ENCODE data around the gene ARFGEF3.
"Not testable (repeated sequence)": the region's sequence is repeated elsewhere in the genome, so short reads cannot be mapped to it uniquely, and the experiment has no call there.

ARFGEF3 gene

DNA sequence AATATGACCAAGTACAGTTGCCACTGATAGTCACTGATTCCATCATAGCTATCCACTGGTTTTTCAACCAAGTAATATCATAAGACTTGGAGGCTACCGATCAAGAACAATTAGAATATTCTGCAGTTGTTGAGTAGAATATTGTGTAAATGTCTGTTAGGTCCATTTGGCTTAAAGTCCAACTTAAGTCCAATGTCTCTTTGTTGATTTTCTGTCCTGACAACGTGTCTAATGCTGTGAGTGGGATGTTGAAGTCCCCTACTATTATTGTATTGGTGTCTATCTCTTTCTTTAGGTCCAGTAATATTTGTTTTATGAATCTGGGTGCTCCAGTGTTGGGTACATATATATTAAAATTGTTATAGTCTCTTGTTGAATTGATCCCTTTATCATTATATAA is 13.9 kb downstream of the ARFGEF3 start:
- DNase-seq: no peak

DNA sequence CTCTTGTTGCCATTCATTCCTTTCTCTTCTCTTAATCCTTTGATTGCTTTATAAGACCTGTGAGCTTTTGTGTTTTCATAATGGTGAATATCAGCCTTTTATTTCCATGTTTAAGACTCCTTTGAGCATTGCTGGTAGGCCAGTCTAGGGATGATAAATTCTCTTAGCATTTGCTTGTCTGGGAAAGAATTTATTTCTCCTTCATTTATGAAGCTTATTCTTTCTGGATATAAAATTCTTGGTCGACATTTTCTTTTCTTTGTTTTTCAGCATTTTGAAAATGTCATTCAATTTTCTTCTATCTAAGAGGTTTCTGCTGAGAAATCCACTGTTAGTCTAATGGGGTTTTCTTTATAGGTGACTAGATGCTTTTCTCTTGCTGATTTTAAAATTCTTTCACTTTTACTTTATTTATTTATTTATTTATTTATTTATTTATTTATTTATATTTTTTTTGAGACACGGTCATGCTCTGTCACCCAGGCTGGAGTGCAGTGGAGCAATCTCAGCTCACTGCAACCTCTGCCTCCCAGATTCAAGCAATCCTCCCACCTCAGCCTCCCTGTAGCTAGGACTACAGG is 15.0 kb downstream of the ARFGEF3 start:
- no peak for DNase-seq

DNA sequence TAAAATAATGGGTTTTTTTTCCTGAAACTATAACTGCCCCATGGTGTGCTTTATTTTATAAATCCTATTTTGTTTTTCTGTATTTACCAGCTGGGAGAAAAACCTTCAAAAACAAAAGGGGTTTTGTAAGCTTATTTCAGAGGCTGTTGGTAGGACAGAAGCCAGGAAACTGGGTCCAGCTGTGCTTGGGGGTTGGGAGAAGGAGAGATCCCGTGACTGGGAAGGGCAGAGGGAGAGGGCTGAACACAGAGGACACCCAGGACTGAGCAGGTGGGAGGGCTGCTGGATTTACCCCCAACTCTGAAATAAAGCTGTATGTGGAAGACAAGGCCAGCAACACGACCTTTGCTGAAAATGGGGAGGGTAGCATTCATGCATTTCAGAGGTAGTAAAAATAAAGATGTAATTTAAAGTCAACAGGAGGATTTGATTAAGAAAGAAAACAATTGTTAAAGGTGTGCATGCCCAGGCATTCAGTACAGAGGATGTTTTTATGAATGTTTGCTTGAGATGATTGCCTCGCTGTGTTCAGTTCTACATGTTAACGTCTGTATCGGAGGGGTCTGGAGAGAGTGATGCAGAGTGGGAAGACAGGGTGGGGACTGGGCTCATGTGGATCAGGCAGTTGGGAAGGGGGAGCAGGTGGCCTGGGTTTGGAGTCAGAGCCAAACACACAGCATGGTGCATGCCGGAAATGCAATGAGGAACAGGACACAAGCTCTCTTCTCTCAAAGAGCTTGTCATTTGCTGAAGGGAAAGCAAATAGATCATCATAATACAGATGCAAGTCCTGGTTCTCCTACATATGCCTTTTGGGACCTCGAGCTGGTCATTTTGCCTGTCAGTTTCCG is 21.4 kb downstream of the ARFGEF3 start:
- DNase-seq: no peak

DNA sequence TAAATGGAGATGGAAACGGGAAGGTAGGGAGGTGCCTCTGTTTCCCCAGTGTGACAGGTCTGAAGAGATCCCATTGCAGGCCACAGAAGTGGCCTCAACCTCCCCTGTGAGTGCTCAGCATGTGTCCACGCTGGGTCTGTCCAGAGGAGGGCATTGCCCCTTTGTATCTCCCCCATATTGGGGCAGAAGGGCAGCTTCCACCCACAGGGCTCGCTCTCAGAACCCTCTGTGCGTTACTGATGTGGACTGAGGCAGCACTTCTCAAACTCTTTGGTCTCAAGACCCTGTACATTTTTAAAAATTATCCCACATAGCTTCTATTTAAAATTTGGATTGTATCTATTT is 22.0 kb downstream of the ARFGEF3 start:
- no peak for DNase-seq

DNA sequence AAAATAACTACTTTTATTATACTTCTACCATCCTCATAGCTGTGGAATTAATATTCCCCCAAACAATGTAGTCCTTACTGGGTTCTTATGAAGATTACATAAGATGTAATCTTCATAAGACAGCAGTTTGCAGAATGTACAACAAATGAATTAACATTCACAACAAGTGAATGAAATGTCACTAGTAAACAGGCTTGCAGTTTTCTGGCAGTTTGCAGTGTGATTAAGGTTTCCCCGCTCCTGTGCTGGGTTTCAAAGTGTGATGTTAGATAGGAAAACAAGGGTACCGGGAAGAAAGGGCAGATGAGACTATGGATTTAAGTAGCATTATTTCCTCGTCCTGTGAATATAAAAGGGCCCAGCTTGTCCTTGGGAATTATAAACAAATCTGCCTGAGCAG is 22.5 kb downstream of the ARFGEF3 start:
- no peak for DNase-seq

DNA sequence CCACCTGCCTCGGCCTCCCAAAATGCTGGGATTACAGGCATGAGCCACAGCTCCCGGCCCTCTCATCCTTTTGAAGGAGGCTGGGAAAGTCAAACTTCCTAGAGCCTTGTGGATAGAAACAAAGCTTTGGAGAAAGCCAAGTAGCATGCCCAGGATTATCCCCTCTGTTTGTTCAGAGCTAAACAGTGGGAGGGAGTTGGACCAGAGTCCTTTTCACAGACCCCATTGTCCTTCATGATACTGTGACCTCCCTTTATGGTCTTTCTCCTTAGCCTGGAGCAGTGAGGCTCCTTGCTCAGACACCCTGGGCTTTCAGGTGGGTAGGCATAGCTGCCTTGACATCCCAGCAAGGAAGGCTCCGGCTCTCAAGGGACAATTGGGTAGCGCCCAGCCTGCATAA is 25.4 kb downstream of the ARFGEF3 start:
- DNase-seq: no peak

DNA sequence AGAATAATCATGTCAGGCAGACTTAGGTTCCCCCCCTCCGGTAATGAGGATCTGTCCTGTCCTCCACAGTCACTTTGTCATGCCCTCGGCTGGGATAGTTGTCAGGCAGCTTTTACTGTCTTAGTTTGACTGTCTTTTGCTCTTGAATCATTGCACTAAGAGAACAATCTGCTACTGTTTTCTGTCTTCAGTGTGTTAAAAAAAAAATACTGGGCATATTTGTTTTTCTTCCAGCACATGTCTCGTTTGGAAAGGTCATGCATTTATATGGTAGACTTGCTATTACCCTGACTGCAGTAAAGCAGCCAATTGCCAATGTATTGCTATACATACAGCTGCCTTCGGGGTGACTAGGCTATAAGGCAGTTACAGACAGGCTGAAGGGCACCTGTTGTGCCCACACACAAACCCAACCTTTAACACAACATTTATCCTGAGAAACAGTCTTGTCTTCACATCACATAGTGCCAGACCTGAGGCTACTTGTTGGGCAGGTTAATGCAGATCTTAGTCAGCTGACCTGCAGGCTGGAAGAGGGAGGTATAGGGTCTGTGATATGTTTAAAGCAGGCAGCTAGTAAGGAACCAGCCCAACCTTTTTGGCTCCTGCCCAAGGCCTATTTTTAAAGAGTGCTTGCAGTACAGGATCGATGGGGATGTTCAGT is 26.7 kb downstream of the ARFGEF3 start:
- DNase-seq: no peak

DNA sequence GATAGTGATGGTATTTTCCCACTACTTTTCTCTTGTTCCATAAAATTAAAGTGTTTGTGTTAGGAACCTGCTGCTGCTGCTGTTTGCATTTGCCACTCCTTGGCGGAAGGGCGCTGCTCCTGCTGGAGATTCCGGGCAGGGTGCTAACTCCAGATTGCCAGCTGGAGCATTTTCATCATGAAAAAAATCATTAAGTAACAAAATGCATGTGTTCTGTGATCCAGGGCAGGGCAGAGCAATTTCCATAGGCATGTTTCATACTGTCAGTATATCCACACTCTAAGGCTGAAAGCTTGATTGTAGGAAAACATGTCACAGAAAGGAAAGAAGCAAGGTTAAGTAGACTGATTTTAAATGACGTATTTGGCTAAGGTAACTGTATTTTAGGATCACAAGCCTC is 32.5 kb downstream of the ARFGEF3 start:
- no peak for DNase-seq

DNA sequence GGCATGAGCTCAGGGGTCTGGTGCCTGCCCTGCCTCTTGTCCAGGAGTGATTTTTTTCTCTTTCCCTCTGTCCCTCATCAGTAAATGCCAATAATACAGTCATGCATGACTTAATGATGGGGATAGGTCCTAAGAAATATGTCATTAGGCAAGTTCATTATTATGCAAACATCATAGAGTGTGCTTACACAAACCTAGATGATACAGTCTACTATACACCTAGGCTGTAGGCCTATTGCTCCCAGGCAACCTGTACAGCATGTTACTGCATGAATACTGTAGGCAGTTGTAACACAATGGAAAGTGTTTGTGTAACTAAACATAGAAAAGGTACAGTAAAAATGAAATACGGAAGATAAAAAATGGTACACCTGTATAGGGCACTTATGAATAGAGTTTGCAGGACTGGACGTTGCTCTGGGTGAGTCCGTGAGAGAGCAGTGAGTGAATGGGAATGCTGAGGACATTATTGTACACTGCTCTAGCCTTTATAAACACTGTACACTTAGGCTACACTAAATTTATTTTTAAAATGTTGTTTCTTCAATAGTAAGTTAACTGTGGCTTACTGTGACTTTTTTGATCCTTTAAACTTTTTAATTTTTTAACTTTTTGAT is 34.5 kb downstream of the ARFGEF3 start:
- DNase-seq: no peak

DNA sequence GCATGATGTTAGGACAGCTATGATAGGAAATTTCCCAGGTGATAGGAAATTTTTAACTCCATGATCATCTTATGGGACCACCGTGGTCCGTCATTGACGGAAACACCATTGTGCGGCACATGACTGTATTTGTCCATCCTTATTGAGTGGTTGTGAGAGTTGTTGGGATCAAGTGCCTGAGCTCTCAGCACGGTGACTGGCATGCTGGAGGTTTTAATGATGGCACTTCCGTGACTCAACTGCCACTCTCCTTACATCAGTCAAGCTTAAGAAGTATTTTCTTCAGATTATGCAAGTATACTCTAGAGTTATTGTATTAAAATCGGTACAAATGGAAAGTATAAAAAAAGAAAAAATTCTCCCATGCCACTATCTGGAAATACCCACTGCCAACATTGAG is 35.8 kb downstream of the ARFGEF3 start:
- no peak for DNase-seq

DNA sequence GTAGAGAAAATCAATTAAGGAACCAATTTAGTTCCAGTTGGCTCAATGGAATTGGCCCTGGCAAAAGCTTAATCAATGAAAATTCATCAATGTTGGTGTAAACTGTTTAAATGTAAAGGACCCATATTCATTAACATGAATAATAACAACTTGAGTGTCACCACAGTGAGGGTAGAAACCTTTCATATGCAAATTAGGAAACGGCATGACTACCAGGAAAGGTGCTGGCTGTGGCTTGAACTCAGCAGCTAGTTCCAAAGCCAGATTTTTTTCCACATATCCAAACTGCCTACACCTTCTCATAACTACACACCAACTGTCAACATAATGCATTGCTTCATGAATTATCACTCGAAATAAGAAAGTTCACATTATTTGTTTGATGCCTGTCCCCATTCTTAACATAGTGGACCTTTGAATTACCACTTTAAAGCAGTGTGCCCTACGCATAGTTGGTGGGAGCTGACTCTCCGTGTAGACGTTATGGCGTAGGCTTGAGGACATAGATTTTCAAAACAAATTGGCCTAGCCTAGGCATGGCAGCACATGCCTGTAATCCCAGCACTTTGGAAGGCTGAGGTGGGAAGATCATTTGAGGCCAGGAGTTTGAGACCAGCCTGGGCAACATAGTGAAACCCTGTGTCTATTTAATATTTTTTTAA is 36.8 kb downstream of the ARFGEF3 start:
- no peak for DNase-seq

DNA sequence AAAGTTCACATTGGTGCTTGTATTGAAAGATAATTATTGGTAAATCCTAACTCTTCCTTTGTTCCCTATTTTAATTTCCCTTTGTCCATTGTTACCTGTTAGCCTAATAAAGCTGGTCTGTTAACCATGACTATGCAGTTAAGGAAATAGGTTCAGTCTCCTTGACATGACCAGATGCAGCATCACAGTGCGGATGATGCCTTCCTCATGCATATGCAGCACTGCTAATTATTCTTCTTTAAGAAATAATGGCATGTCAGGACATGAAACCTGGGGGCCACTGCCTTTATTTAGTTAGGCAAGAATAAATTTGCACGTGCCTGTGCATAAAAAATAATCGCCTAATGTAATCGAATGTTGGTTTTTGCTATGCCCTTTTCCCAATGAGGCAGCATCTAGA is 40.1 kb downstream of the ARFGEF3 start:
- DNase-seq: no peak

DNA sequence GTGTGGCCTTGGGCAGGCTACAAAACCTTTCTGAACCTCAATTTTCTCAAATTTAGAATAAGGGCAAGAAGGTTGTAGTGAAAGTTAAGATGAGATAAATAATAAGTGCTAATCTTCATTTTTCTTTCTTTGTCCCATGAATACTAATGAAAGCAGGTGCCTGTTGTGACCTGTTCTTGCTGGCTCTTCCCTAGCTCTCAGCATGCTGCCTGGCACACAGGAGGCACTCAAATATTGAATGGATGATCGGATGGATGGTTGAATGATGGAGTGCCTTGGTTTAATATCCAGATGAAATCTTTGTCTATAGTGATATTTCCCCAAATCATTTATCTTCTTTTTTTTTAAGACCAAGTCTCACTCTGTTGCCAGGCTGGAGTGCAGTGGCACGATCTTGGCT is 41.6 kb downstream of the ARFGEF3 start:
- no peak for DNase-seq

DNA sequence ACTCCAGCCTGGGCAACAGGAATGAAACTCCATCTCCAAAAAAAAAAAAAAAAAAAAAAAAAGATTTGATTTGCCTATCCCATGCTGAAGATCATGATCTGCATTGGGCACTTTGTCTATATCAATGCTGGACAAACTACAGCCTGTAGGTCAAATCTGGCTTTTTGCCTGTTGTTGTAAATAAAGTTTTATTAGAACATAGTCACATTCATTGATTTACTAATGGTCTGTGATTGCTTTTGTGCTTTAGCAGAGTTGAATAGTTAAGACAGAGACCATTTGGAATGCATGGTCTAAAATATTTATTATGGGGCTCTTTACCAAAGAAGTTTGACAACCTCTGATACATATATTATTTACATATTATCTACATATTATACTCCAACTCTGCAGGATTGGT is 42.6 kb downstream of the ARFGEF3 start:
- DNase-seq: no peak

DNA sequence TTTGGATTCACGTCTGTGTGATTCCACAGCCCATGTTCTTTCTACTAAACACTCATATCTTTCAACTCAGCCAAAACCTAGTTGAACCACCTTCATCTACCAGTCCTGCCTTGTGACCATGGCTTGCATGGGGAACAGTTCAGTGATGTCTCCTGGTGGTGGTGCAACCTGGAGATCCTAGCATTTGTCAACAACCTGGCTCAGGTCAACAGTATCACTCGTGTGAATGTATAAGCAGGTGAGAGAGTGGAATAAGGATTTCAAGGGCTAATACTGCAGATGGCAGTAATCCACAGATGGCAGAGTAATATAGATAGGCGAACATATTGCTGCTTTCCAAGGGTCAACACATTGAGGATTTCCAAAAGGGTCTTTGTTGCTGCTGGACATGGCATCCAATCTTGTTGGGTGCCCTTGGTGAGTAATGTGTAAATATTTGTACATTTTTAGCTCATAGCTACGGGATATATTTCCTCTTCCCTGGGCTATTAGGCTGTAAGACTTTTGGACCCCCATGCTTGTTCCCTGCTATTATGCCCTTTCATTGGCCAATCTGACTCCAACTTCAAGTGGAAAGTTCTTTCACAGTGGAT is 43.1 kb downstream of the ARFGEF3 start:
- DNase-seq: no peak

DNA sequence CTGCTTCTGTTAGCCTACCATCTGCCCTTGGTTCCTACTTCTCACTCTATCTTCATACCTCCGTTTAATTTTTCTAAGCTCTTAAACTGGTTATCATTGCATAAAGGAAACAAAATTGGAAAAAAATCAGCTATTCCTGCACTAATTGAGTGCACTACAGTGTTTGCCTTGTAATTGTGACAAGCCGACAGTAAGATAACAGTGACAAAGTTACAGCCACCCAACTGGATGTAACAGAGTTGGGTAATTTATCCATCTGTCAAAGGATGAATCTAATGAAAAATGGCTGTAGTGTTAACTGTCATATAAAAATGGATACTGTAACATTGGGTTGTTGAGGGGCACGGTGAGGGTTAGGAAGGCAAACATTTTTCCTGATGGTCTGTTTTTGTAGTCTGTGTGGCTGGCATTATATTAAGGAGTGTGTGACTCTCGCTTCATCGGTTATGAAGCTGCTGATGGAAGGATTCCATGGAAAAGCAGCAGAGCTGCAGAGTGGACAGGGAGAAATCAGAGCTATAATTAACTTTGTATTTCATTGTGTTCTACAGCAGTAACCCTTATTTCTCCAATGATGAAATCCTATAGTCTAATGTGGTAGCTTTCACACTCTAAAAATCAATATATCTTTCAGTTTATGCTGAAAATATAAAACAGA is 43.8 kb downstream of the ARFGEF3 start:
- no peak for DNase-seq

DNA sequence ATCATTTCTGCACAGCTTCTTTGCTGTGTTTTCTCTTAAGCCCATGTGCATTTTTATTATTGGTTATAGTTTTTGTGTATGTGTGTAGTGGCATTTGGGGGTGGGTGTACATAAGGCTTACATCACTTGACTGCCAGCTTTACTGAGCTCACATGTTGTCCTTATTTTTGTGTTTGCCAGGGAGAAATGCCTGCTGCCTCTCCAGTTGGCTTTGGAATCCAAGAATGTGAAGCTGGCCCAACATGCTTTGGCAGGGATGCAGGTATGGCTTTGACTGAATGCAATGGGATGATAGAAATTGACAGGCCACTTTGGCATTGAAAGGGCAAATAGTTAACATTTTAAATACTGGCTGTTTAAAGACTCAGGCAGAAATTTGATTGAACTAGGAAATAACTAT is 45.1 kb downstream of the ARFGEF3 start:
- no peak for DNase-seq

DNA sequence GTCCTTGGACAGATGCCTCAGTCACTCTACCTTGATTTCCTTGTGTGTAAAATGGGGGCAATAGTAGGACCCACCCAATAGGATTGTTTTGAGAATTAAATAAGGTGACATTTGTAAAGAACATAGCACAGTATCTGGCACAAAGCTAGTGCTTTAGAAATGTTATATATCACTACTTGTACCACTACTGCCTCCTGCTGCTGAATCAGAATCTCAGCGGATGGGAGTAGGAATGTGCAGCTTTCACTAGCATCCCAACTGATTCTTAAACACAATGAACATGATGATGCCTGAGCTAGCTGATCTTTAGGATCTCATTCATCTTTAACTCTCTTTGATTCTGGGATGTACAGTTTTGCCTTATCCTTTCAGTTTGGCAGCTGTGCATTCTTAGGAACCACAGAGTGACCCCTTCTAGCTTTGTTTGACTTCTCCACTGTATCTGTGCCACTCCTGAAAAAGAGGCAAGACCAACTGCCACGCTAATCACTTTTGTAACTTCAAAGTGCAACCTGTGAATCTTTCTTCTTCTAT is 49.4 kb downstream of the ARFGEF3 start:
- no peak for DNase-seq

DNA sequence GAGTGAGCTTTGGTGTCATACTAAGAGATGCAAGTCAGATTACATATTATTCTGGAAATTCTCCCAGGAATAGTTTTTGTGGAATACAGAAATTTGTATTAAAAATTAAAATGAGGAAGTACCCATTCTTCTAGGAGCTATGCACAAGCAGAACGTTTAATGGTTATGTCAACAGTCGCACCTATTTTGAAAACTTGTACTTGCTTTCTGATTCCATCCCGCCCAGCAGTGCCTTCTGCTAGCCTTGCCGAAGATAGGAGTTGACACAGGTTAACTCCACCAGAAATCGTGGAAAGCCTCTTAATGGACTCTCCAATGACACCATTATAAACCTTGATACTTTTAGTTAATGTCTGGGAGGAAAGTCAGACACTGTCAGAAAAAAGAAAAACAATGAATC is 49.9 kb downstream of the ARFGEF3 start:
- no peak for DNase-seq

DNA sequence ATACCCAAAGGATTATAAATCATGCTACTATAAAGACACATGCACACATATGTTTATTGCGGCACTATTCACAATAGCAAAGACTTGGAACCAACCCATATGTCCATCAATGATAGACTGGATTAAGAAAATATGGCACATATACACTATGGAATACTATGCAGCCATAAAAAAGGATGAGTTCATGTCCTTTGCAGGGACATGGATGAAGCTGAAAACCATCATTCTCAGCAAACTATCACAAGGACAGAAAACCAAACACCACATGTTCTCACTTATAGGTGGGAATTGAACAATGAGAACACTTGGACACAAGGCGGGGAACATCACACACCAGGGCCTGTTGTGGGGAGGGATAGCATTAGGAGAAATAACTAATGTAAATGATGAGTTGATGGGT is 50.8 kb downstream of the ARFGEF3 start:
- not testable (repeated sequence) for DNase-seq

DNA sequence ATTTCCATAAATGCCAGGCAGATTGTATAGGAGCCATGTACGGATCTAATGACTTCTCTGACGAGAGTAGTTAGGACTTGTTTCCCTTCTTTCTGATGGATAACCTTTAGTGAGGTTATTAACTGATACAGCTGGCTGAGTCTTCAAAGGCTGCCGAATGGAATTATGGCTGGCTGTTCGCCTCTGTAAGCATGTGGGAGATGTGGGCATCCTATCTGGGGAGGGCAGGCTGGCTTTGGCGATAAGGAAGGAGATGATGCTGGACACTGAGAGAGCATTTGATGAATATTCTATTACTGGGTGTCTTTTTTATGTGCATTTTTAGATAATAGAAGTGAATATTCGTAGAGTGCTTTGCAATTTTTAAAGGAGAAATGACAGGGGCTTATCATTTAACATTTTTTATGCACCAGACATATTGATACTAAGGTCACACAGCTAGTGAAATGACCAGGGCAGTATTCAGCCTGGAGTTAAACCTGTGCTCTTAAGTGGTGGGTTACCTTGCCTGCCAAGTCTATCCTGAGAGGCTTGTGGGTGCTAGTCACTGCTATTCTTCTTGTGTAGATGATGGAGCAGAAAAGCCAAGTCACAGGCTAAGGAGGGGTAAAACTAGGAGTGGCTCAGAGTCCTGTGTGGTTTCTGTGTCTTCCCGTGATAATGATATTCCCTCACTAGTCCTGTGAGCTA is 53.5 kb downstream of the ARFGEF3 start:
- no peak for DNase-seq
